GM23248 (cell line): ENCODE measurements around the gene NAA20.

Source experiments
- EZH2 ChIP-seq: fragments of 200-600 bp; sonication (generic); IDR thresholded peaks from 2 replicates; pipeline ENCODE4 v1.6.1; 2018; ENCODE audit warnings: antibody characterized with exemption, mild to moderate bottlenecking; ENCODE audit not compliant: insufficient read depth, poor library complexity, severe bottlenecking
- EZH2phosphoT487 ChIP-seq: fragments of 200-600 bp; sonication (generic); IDR thresholded peaks from 2 replicates; pipeline ENCODE4 v1.6.1; 2018; ENCODE audit warnings: antibody characterized with exemption, moderate library complexity, mild to moderate bottlenecking, low read depth; ENCODE audit not compliant: insufficient read depth

- TF ChIP-seq EZH2phosphoT487 (no peak), EZH2 (no peak)
These were observed 5.3 kb downstream of the NAA20 start for GRCh38 chr20:20022498-20022897.
